ENCODE results near the gene KLRF2.

DNA sequence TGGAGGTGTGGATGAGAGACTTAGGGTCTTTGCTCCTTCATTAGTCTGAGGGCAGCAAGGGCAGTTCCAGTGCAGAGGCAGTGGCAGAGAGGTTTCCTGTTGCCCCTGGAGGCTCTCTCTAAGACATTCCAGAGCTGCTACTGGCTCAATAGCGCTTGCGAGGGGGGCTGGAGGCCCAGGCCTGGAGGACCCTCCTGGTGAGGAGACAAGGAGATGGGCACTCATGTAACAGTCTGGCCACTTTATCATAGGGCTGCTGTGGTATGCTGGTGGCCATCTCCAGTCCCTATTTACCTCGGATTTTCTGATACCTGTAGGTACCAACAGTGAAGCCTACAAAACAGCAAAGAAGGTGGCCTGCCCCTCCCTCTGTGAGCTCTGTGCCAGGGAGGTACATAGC lies 38.2 kb downstream of the KLRF2 start:
- TF ChIP-seq POLR2A (IDR thresholded peaks at IDR 0.05; ENCODE audit: control extremely low read depth in 1 of 2, low read depth in 2 of 2, low read length in 2 of 2) (no peak), YY1 (IDR thresholded peaks at IDR 0.05; ENCODE audit: low read depth, low read length) (no peak), SRF (IDR thresholded peaks at IDR 0.05; ENCODE audit: low read depth, low read length) (no peak), EZH2 (IDR thresholded peaks at IDR 0.05; ENCODE audit: low read depth, low read length, severe bottlenecking) (no peak), KDM5A (IDR thresholded peaks at IDR 0.05; ENCODE audit: low read length) (no peak), EGR1 (IDR thresholded peaks at IDR 0.05; ENCODE audit: borderline replicate concordance, low read depth, low read length) (no peak), POLR2AphosphoS5 (IDR thresholded peaks at IDR 0.05; ENCODE audit: low read depth, low read length) (no peak), RAD21 (IDR thresholded peaks at IDR 0.05 in 1 of 2, conservative IDR thresholded peaks at IDR 0.05 in 1 of 2; ENCODE audit: low read depth in 2 of 2, low read length in 2 of 2) (no peak), JUN (IDR thresholded peaks at IDR 0.05; ENCODE audit: low read depth, low read length) (no peak), SP1 (IDR thresholded peaks at IDR 0.05; ENCODE audit: low read depth, low read length) (no peak)
- TF ChIP-seq, protein P1, sequence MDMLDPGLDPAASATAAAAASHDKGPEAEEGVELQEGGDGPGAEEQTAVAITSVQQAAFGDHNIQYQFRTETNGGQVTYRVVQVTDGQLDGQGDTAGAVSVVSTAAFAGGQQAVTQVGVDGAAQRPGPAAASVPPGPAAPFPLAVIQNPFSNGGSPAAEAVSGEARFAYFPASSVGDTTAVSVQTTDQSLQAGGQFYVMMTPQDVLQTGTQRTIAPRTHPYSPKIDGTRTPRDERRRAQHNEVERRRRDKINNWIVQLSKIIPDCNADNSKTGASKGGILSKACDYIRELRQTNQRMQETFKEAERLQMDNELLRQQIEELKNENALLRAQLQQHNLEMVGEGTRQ (IDR thresholded peaks at IDR 0.05; ENCODE audit: low read length): no peak
- TF ChIP-seq, protein P2, sequence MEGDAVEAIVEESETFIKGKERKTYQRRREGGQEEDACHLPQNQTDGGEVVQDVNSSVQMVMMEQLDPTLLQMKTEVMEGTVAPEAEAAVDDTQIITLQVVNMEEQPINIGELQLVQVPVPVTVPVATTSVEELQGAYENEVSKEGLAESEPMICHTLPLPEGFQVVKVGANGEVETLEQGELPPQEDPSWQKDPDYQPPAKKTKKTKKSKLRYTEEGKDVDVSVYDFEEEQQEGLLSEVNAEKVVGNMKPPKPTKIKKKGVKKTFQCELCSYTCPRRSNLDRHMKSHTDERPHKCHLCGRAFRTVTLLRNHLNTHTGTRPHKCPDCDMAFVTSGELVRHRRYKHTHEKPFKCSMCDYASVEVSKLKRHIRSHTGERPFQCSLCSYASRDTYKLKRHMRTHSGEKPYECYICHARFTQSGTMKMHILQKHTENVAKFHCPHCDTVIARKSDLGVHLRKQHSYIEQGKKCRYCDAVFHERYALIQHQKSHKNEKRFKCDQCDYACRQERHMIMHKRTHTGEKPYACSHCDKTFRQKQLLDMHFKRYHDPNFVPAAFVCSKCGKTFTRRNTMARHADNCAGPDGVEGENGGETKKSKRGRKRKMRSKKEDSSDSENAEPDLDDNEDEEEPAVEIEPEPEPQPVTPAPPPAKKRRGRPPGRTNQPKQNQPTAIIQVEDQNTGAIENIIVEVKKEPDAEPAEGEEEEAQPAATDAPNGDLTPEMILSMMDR (IDR thresholded peaks at IDR 0.05; ENCODE audit: control extremely low read depth in 1 of 3, insufficient read depth in 1 of 3, low read depth in 1 of 3, low read length in 3 of 3): no peak
- TF ChIP-seq, protein P3, sequence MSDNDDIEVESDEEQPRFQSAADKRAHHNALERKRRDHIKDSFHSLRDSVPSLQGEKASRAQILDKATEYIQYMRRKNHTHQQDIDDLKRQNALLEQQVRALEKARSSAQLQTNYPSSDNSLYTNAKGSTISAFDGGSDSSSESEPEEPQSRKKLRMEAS (IDR thresholded peaks at IDR 0.05): no peak
